ENCODE results near the gene TXLNG. TPM values are rescaled to one million over a fixed set of nuclear protein-coding genes. Genes with fewer than 3 reads are reported as not detected.
"Not testable (repeated sequence)": the region's sequence is repeated elsewhere in the genome, so short reads cannot be mapped to it uniquely, and the experiment has no call there.

Gene TXLNG
- total and polyA plus RNA-seq, 3 donors from 2014 or later = 9.2 to 14.0 (median 13.7) TPM

DNA sequence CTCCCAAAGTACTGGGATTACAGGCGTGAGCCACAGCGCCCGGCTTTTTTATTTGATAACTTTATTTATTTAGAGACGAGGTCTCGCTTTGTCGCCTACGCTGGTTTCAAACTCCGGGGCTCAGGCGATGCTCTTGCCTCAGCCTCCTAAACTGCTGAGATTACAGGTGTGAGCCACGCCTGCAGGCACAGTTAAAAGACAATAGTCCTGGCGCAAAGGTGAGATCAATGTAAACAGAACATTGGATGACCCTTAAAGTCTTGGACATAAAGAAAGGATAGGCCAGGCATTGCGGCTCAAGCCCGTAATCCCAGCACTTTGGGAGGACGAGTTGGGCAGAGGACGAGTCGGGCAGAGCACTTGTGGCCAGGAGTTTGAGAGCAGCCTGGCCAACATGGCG, 2.8 kb upstream of the TXLNG start:
- Histone ChIP-seq H3K27me3 (no peaks in the 10 kb centered on the region), H3K4me3 (no peak overlapping the region), H3K4me1 (no peaks in the 10 kb centered on the region), H3K9me3 (no peaks in the 10 kb centered on the region), H3K27ac (no peak overlapping the region), H3K36me3 (ENCODE audit: low read depth, missing control alignments) (no peaks in the 10 kb centered on the region)
- intact Hi-C loops (cut with DNase I; ENCODE audit: low total_unique reads) = no loop called here
- TF ChIP-seq CTCF (IDR thresholded peaks at IDR 0.05) (no peak), POLR2A (IDR thresholded peaks at IDR 0.05) (no peak)
- 56 to 66% methylated on average over 6 to 17 of the region's 17 CpGs for WGBS, 2 donors
- DNase-seq = no peak

GRCh38 chrX:16784440-16784839, 1.8 kb upstream of the TXLNG start:
- H3K27me3 ChIP-seq; H3K9me3 ChIP-seq; H3K36me3 ChIP-seq (ENCODE audit: low read depth, missing control alignments); H3K4me3 ChIP-seq; H3K27ac ChIP-seq; H3K4me1 ChIP-seq; DNase-seq; intact Hi-C loops (cut with DNase I; ENCODE audit: low total_unique reads): not testable (repeated sequence)
- WGBS, 2 donors = 51 to 63% methylated on average over 18 of the region's 18 CpGs

GRCh38 chrX:16785247-16786138, 773 bp upstream of the TXLNG start:
- intact Hi-C loops (cut with DNase I; ENCODE audit: low total_unique reads) = no loop called here
- Histone ChIP-seq H3K4me3 (peak overlapping the region; percentile 49 to 73), H3K9me3 (no peaks in the 10 kb centered on the region), H3K36me3 (ENCODE audit: low read depth, missing control alignments) (no peaks in the 10 kb centered on the region), H3K4me1 (no peaks in the 10 kb centered on the region), H3K27ac (no peak overlapping the region), H3K27me3 (no peaks in the 10 kb centered on the region)
- DNase-seq = peak; percentile 38
- TF ChIP-seq POLR2A (IDR thresholded peaks at IDR 0.05) (no peak), CTCF (IDR thresholded peaks at IDR 0.05) (no peak)
- WGBS, 2 donors = 10 to 12% methylated on average over 29 to 39 of the region's 39 CpGs

DNA sequence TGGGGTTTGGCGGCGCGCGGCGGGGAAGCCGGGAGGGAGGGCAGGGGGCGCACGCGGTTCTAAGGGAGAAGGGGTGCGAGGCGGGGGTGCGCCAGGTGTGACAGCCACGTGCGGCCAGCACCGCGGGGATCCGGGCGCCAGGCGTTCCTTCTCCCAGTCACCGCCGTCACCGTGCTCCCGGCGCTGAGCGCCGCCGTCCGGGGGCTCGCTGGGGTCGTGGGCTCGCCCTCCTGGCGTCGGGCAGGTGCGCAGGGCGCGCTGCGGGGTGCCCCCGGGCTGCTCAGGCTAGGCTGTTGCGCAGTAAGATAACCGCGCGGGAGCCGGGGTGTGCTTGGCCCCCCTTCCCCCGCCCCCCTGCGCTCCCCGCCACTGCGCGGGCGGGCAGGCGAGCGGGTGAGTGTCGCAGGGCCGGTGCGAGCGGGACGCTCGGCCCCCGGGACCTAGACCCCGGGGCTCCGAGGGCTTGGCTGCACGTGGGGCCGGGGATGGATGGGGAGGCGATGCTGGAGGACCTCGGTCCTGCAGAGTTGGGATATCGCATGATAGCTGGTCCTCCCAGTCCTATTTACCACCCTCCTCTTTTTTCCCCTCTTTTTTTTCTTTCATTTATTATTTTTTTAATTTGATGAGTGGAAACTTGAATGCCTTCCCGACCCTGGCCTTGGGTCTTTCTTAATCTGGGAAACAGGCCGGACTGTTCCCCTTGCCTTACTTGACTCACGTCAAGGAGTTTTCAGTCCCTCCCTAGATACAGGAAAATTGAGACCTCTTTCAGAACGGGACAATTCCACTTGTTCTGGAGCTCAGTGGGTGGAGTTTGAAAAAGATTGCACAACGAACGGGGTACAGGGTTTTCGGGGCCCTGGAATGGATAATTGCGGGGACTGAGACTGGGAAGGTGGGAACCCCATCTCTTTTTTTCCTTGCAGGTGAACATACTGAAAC, 797 bp downstream of the TXLNG start:
- H3K9me3 ChIP-seq = no peaks in the 10 kb centered on the region
- no peaks in the 10 kb centered on the region for H3K27me3 ChIP-seq
- intact Hi-C loops (cut with DNase I; ENCODE audit: low total_unique reads) = no loop called here
- H3K27ac ChIP-seq = peak overlapping the region; percentile 80 to 84
- H3K36me3 ChIP-seq (ENCODE audit: low read depth, missing control alignments) = no peaks in the 10 kb centered on the region
- TF ChIP-seq CTCF (IDR thresholded peaks at IDR 0.05) = no peak
- no peak for TF ChIP-seq POLR2A (IDR thresholded peaks at IDR 0.05)
- H3K4me1 ChIP-seq = no peaks in the 10 kb centered on the region
- no peak for DNase-seq
- 4 to 7% methylated on average over 10 to 20 of the region's 73 CpGs for WGBS, 2 donors
- H3K4me3 ChIP-seq = peak overlapping the region; percentile 63 to 73

GRCh38 chrX:16788477-16788876, 2.2 kb downstream of the TXLNG start:
- WGBS, 2 donors = 49 to 63% methylated on average over 5 of the region's 5 CpGs
- intact Hi-C loops (cut with DNase I; ENCODE audit: low total_unique reads) = no loop called here
- no peaks in the 10 kb centered on the region for H3K36me3 ChIP-seq (ENCODE audit: low read depth, missing control alignments)
- TF ChIP-seq POLR2A (IDR thresholded peaks at IDR 0.05) (no peak), CTCF (IDR thresholded peaks at IDR 0.05) (no peak)
- no peaks in the 10 kb centered on the region for H3K27me3 ChIP-seq
- H3K4me1 ChIP-seq = no peaks in the 10 kb centered on the region
- H3K4me3 ChIP-seq = no peak overlapping the region
- H3K27ac ChIP-seq = no peak overlapping the region
- DNase-seq = no peak
- no peaks in the 10 kb centered on the region for H3K9me3 ChIP-seq

All from testis (tissue), 3 donors.